ENCODE data around the gene EXD3. TPM values are rescaled to one million over a fixed set of nuclear protein-coding genes. Genes with fewer than 3 reads are reported as not detected.

EXD3 gene
- total and polyA plus RNA-seq, 9 of the 15 experiments (the other 6 are each of a cell fraction or from before 2014, with no cell fraction given): 0.29 to 12.5 (median 3.9) TPM

DNA sequence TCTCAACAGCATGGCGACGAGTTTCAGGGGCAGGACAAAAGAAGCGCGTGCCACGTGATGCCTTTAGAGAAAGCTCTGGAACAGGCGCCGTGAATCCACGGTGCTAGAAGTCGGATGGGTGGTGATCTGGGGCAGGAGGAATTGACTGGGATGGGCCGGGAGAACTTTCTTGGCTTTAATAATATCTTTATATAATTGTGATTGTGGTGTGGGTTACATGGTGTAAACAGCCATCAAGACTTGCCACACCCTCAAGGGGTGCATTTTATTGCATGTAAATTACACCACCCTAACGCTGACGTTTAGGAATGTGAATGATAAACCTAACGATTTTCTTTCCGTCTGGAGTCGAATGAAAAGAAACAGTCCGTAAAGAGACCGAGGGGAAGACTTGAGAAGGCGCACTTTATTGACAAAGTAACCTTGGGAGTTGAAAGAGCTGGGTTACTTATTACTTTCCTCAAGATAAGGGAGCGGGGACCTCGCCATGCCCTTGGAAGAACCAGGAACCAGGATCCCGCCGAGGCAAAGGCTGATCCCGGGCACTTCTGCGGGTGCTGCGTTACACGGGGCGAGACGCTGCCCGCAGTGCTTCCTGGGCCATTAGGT, 129.4 kb downstream of the EXD3 start (continued):
- no peak for TF ChIP-seq ZNF77 (CRISPR knock-in tag; IDR thresholded peaks at IDR 0.05)
- TF ChIP-seq BDP1 (IDR thresholded peaks at IDR 0.05; ENCODE audit: insufficient read depth, insufficient read length): no peak
- TF ChIP-seq, protein P1, sequence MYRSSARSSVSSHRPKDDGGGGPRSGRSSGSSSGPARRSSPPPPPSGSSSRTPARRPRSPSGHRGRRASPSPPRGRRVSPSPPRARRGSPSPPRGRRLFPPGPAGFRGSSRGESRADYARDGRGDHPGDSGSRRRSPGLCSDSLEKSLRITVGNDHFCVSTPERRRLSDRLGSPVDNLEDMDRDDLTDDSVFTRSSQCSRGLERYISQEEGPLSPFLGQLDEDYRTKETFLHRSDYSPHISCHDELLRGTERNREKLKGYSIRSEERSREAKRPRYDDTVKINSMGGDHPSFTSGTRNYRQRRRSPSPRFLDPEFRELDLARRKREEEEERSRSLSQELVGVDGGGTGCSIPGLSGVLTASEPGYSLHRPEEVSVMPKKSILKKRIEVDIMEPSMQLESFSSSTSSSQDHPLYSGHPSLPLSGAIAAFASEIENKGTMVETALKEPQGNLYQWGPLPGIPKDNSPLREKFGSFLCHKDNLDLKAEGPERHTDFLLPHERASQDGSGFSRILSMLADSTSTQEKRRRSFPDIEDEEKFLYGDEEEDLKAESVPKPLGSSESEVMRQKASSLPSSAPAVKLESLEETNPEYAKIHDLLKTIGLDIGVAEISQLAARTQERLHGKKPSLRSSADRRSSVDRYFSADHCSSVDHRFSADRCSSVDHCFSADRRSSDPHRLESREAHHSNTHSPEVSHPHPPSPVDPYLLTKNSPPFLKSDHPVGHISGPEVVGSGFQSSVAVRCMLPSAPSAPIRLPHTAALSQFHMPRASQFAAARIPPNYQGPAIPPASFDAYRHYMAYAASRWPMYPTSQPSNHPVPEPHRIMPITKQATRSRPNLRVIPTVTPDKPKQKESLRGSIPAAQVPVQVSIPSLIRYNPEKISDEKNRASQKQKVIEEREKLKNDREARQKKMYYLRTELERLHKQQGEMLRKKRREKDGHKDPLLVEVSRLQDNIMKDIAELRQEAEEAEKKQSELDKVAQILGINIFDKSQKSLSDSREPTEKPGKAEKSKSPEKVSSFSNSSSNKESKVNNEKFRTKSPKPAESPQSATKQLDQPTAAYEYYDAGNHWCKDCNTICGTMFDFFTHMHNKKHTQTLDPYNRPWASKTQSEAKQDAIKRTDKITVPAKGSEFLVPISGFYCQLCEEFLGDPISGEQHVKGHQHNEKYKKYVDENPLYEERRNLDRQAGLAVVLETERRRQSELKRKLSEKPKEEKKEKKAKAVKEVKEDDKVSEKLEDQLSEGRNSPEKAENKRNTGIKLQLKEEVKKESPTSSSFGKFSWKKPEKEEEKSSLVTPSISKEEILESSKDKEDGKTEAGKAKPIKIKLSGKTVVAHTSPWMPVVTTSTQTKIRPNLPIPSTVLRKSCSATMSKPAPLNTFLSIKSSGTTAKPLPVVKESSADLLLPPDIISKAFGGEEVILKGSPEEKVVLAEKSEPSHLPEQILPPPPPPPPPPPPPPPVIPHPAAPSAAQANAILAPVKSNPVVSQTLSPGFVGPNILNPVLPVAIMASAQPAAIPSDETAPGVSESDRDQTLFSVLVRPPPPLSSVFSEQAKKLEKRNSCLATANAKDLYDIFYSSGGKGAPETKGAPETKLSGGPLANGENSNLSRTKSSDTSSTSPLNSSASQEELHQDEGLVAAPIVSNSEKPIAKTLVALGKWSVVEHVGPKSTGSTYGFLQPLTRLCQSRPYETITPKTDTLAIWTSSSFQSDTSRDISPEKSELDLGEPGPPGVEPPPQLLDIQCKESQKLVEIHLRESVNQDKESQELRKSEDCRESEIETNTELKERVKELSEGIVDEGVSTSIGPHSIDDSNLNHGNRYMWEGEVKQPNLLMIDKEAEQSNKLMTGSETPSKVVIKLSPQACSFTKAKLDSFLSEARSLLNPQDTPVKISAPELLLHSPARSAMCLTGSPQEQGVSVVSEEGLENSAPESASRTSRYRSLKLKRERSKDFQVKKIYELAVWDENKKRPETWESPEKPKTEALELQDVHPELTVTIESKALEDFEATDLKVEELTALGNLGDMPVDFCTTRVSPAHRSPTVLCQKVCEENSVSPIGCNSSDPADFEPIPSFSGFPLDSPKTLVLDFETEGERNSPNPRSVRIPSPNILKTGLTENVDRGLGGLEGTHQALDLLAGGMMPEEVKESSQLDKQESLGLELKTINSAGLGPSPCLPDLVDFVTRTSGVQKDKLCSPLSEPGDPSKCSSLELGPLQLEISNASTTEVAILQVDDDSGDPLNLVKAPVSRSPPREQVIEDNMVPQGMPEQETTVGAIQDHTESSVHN (IDR thresholded peaks at IDR 0.05; ENCODE audit: borderline replicate concordance in 1 of 2, low read depth in 1 of 2): no peak
- TF ChIP-seq SRSF1 (IDR thresholded peaks at IDR 0.05; ENCODE audit: low read depth, low read length): no peak
- no peak for TF ChIP-seq CBX2 (IDR thresholded peaks at IDR 0.05; ENCODE audit: insufficient read depth, low read length, poor library complexity, severe bottlenecking)
- TF ChIP-seq RAD21 (CRISPR knock-in tag; conservative IDR thresholded peaks at IDR 0.05 in 1 of 2, IDR thresholded peaks at IDR 0.05 in 1 of 2): no peak
- TF ChIP-seq DPF2 (IDR thresholded peaks at IDR 0.05): no peak
- TF ChIP-seq KDM5B (IDR thresholded peaks at IDR 0.05; ENCODE audit: insufficient replicate concordance, low read depth, low read length): no peak
- no peak for TF ChIP-seq ZBED1 (IDR thresholded peaks at IDR 0.05)
